ENCODE results near the gene NUP42. TPM values are rescaled to one million over a fixed set of nuclear protein-coding genes. Genes with fewer than 3 reads are reported as not detected.

Gene NUP42
- total RNA-seq, 4 donors from 2014 or later = 27.7 to 42.8 (median 31.3) TPM

DNA sequence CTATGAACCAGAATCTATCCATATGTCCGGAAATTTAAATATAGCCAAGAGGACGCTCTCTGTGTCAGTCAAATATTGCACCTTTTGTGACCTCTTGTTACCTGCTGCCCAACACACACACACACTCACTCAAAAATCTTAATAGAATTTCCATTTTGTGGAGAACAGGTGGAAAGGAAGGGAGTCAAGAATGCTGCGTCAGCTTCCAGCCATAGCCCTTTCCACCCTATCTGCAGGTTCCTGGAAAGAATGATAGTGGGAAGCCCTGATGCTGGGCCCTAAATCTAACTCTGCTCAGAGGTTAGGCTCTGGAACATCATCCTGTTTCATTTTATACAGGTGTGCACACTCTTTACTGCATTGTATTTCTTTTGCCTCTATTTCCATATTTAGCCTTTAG, 55.2 kb downstream of the NUP42 start:
- TF ChIP-seq, protein P1, sequence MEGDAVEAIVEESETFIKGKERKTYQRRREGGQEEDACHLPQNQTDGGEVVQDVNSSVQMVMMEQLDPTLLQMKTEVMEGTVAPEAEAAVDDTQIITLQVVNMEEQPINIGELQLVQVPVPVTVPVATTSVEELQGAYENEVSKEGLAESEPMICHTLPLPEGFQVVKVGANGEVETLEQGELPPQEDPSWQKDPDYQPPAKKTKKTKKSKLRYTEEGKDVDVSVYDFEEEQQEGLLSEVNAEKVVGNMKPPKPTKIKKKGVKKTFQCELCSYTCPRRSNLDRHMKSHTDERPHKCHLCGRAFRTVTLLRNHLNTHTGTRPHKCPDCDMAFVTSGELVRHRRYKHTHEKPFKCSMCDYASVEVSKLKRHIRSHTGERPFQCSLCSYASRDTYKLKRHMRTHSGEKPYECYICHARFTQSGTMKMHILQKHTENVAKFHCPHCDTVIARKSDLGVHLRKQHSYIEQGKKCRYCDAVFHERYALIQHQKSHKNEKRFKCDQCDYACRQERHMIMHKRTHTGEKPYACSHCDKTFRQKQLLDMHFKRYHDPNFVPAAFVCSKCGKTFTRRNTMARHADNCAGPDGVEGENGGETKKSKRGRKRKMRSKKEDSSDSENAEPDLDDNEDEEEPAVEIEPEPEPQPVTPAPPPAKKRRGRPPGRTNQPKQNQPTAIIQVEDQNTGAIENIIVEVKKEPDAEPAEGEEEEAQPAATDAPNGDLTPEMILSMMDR (IDR thresholded peaks at IDR 0.05; ENCODE audit: low read depth) = no peak

- TF ChIP-seq, protein P1 (IDR thresholded peaks at IDR 0.05; ENCODE audit: low read depth) = no peak
Measured at GRCh38 chr7:23238983-23239652, 57.3 kb downstream of the NUP42 start.

- TF ChIP-seq, protein P1 (IDR thresholded peaks at IDR 0.05; ENCODE audit: low read depth) = no peak
Measured at GRCh38 chr7:23239698-23240097, 57.9 kb downstream of the NUP42 start.

DNA sequence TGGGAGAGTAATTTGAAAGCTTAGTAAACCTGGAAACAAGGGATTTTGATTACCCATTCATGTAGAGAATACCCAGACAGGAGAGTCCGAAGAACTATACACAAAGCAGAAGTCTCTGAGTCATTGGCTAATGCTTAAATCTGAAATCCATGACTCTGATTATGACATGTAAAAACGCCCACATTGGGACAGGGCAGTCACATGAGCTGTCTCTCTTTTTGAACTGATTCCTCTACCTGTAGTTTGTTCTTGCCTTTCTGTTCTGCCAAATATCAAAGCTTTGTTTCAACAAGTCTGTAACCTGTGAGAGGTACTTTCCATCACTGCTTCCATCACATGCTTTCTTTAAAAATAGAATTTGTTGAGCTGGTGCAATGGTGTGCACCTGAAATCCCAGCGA, 60.5 kb downstream of the NUP42 start:
- TF ChIP-seq, protein P1 (IDR thresholded peaks at IDR 0.05; ENCODE audit: low read depth) = no peak

DNA sequence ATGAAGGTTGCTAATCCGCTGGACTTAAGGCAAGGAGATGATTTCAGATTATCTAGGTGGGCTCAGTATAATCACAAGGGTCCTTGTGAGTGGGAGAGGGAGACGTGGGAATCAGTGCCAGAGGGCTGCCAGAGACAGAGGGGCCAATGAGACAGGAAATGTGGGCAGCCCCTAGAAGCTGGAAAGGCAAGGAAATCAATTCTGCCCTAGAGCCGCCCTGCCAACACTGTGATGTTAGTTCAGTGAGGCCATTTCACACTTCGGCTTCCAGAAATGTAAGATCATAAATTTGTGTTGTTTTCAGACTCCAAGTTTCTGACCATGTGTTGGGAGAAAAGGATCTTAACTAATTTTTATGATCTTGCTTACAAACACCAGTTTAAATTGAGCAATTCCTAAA, 61.1 kb downstream of the NUP42 start:
- TF ChIP-seq, protein P1 (IDR thresholded peaks at IDR 0.05; ENCODE audit: low read depth) = no peak

- TF ChIP-seq, protein P1 (IDR thresholded peaks at IDR 0.05; ENCODE audit: low read depth) = no peak
Measured at GRCh38 chr7:23246555-23246954, 64.7 kb downstream of the NUP42 start, which contains the start of gene GPNMB. TSS of gene GPNMB (plus strand) at chr7:23246775. CDS start at chr7:23246858, 83 bp downstream.

GRCh38 chr7:23247046-23247602, 65.3 kb downstream of the NUP42 start:
- TF ChIP-seq, protein P1 (IDR thresholded peaks at IDR 0.05; ENCODE audit: low read depth) = no peak

Data from subcutaneous adipose tissue (tissue), 4 donors.